DND-41 (cell line): ENCODE data around the gene SEC14L2.

ENCODE experiments used
- ATAC-seq: fragments of 200-7000 bp; cut with Tn5 transposase; 3 replicates; pipeline ENCODE4 v1.9.1; 2021; ENCODE audit warnings: low read depth; ENCODE audit not compliant: insufficient read depth
- DNase-seq: peaks from one replicate; pipeline ENCODE4 v3.0.0-alpha.2; 2020
- H2AFZ ChIP-seq: 2 replicates; pipeline ENCODE4 v1.6.0; 2012; ENCODE audit warnings: low read depth, low read length
- H3K27ac ChIP-seq: 2 replicates; pipeline ENCODE4 v1.5.1; 2012; ENCODE audit warnings: low read length, inconsistent platforms
- H3K27me3 ChIP-seq: fragments of 200-600 bp; sonication (generic); 2 replicates; pipeline ENCODE4 v1.6.0; 2012; ENCODE audit warnings: low read length, mild to moderate bottlenecking, inconsistent platforms; ENCODE audit not compliant: insufficient read depth, poor library complexity
- H3K36me3 ChIP-seq: 2 replicates; pipeline ENCODE4 v1.5.1; 2012; ENCODE audit warnings: low read length, inconsistent platforms; ENCODE audit not compliant: insufficient read depth
- H3K4me1 ChIP-seq: 2 replicates; pipeline ENCODE4 v1.5.1; 2012; ENCODE audit warnings: mild to moderate bottlenecking, low read length; ENCODE audit not compliant: insufficient read depth
- H3K4me2 ChIP-seq: 2 replicates; pipeline ENCODE4 v1.6.0; 2012; ENCODE audit warnings: mild to moderate bottlenecking, moderate library complexity, low read length, inconsistent platforms; ENCODE audit not compliant: insufficient read depth
- H3K4me3 ChIP-seq, 2 experiments: fragments of 200-600 bp in 1 of 2; shearing (Covaris generic) in 1 of 2; 2 replicates each; pipeline ENCODE4 v1.5.1; 2012 to 2016; ENCODE audit warnings: inconsistent platforms in 2 of 2, low read length in 2 of 2, mild to moderate bottlenecking in 2 of 2, low read depth in 1 of 2, moderate library complexity in 1 of 2
- H3K79me2 ChIP-seq: 2 replicates; pipeline ENCODE4 v1.6.0; 2012; ENCODE audit warnings: low read length, inconsistent platforms; ENCODE audit not compliant: insufficient read depth
- H3K9ac ChIP-seq: 2 replicates; pipeline ENCODE4 v1.6.0; 2012; ENCODE audit warnings: low read depth, mild to moderate bottlenecking, inconsistent platforms, low read length, moderate library complexity
- H3K9me3 ChIP-seq: 2 replicates; pipeline ENCODE4 v1.5.1; 2012; ENCODE audit warnings: low read length, moderate library complexity, mild to moderate bottlenecking, inconsistent platforms; ENCODE audit not compliant: insufficient read depth, severe bottlenecking
- H4K20me1 ChIP-seq: 2 replicates; pipeline ENCODE4 v1.6.0; 2012; ENCODE audit warnings: low read length; ENCODE audit not compliant: insufficient read depth
- CTCF ChIP-seq: IDR thresholded peaks from 2 replicates; pipeline ENCODE4 v1.5.1; 2012; ENCODE audit warnings: borderline replicate concordance, low read length, moderate library complexity, mild to moderate bottlenecking; ENCODE audit not compliant: poor library complexity, severe bottlenecking; ENCODE audit errors: extremely low read depth
- EZH2 ChIP-seq: IDR thresholded peaks from 3 replicates; pipeline ENCODE4 v1.6.1; 2012; ENCODE audit warnings: borderline replicate concordance, low read depth, mild to moderate bottlenecking, moderate library complexity, low read length, inconsistent platforms; ENCODE audit not compliant: severe bottlenecking

SEC14L2 gene

DNA sequence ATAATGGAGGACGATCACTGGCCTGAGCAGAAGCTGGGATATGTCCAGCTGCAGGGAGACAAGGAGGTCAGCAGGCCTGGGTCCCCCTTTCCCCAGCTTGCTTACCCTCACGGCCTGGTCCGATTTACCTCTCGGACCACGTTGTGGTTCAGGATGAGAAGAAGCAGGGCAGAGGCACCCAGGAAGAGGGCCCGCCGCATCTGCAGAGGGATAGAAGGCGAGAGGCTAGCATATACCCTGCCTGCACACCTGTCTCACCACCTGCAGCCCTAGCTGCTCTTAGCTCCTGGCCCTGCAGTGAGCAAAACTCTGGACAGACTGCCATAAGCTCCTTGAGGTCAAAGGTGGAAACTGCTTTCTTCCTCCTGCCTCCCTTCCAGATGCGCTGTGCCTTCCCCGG is 10.9 kb upstream of the SEC14L2 start:
- peak overlapping the region; percentile 90 for H3K4me2 ChIP-seq
- H3K4me1 ChIP-seq, result peaks cover 62% of the 10 kb centered on the region
- ATAC-seq, result no peak
- H3K79me2 ChIP-seq, result peaks cover 16% of the 10 kb centered on the region
- TF ChIP-seq CTCF (no peak), EZH2 (no peak)
- no peaks in the 10 kb centered on the region for H3K27me3 ChIP-seq
- peaks cover 2% of the 10 kb centered on the region for H3K9me3 ChIP-seq
- H3K4me3 ChIP-seq, result peak overlapping the region in 1 of 2 experiments; percentile 72; a peak in 2 of 4 replicates
- peak overlapping the region; percentile 68 for H3K9ac ChIP-seq
- H3K27ac ChIP-seq, result peak overlapping the region; percentile 70
- no peaks in the 10 kb centered on the region for H4K20me1 ChIP-seq
- H2AFZ ChIP-seq, result no peak overlapping the region
- no peak for DNase-seq
- H3K36me3 ChIP-seq, result peaks cover 18% of the 10 kb centered on the region

DNA sequence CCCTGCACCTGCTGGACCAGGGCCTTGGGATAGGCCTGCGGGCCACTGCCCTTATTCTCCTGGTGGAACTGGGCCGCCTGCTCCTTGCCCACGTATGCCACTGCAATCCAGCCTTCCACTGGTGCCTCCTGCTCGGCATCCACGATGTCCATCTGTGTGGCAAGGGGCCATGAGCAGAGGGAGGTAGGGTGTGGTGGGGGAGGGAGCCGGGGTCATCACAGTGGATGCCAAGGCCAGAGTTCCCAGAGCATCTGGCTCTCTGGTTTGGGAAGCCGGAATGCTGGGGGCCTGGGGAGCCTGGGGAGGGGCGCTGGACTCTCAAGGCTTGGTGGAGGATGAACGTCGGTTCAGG is 10.2 kb upstream of the SEC14L2 start:
- Histone ChIP-seq H3K27ac (peak overlapping the region; percentile 70), H3K4me2 (peak overlapping the region; percentile 90), H3K4me1 (peaks cover 62% of the 10 kb centered on the region), H2AFZ (no peak overlapping the region; the same call in 1 of the 2 replicates), H3K36me3 (peaks cover 18% of the 10 kb centered on the region), H3K9me3 (peaks cover 2% of the 10 kb centered on the region), H3K27me3 (no peaks in the 10 kb centered on the region), H3K4me3 (peak overlapping the region; percentile 33 to 72; a peak in 3 of 4 replicates), H4K20me1 (no peaks in the 10 kb centered on the region), H3K9ac (peak overlapping the region; percentile 68), H3K79me2 (peaks cover 16% of the 10 kb centered on the region)
- no peak for ATAC-seq
- DNase-seq, result no peak
- TF ChIP-seq CTCF, result no peak
- TF ChIP-seq EZH2, result no peak

DNA sequence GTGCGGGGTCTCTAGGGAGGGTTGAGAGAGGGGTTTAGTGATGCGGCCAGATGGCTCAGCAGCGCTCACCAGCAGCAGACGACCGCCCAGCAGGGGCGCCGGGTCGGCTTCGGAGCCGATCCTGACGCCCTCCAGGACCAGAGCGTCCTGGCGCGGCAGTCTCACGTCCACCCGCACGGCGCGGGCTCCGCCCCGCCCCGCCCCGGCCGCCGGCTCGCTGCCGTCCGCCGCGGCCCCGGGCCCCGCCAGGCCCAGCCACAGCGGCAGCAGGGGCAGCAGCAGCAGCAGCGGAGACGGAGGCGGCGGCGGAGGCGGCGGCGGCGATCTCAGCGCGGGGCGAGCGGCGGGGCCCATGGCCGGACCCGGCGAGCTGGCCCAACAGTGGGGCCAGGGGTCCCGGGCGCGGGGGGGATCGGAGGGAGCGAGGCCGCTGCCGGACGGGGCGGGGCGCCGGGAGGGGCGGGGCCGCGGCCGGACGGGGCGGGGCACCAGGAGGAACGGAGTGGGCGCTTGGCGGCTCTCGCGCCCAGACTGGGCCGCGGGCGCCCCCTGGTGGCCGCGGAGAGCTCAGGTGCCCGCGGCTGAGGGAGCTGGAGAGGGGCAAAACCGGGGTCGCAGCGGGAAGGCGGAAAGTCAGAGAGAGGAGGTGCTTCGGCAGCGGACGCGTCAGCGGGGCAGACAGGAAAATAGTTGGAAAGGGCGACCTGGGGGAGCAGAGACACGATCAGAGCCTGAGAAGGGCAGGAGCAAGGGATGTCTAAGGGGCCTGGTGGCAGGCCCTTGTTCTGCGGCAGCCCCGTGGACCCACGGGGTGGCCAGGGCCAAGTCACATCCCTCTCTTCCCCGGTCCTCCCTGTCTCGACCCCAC is 9.6 kb upstream of the SEC14L2 start, which contains the start of gene RNF215:
Gene RNF215 (minus strand): TSS at position 452 of the 868 bp plus-strand sequence. CDS start 98 bp downstream, at position 354.
- Histone ChIP-seq H3K27me3 (no peaks in the 10 kb centered on the region), H3K9me3 (peaks cover 2% of the 10 kb centered on the region), H4K20me1 (no peaks in the 10 kb centered on the region), H3K27ac (peak within 1 kb of the TSS; percentile 73), H2AFZ (peak within 1 kb of the TSS; percentile 93), H3K9ac (peak within 1 kb of the TSS; percentile 68), H3K4me1 (peaks cover 62% of the 10 kb centered on the region), H3K4me2 (peak within 1 kb of the TSS; percentile 90), H3K36me3 (peaks cover 18% of the 10 kb centered on the region), H3K4me3 (peak within 1 kb of the TSS; percentile 33 to 72; a peak in 3 of 4 replicates), H3K79me2 (peaks cover 16% of the 10 kb centered on the region)
- DNase-seq (peak; percentile 81), ATAC-seq (peak; percentile 86)
- TF ChIP-seq CTCF (peak; percentile 89), EZH2 (no peak)
